Mesodermal cell (in vitro differentiated cells): Measurements from ENCODE around the gene PLCB4.

Experiments
- H3K27ac ChIP-seq: 2 replicates; pipeline ENCODE4 v1.7.0; 2013; ENCODE audit warnings: mild to moderate bottlenecking, low read depth, low read length, moderate library complexity; ENCODE audit not compliant: severe bottlenecking
- H3K36me3 ChIP-seq: 2 replicates; pipeline ENCODE4 v1.7.1; 2013; ENCODE audit warnings: mild to moderate bottlenecking, low read length, moderate library complexity; ENCODE audit not compliant: control insufficient read depth, insufficient read depth
- H3K4me1 ChIP-seq: one replicate; pipeline ENCODE4 v1.7.1; 2013; ENCODE audit warnings: mild to moderate bottlenecking, low read length; ENCODE audit not compliant: insufficient read depth, control insufficient read depth, poor library complexity, severe bottlenecking
- H3K4me3 ChIP-seq: 2 replicates; pipeline ENCODE4 v1.7.0; 2013; ENCODE audit warnings: low read length, control low read depth, mild to moderate bottlenecking; ENCODE audit not compliant: insufficient read depth, poor library complexity, severe bottlenecking; ENCODE audit errors: extremely low read depth
- H3K9me3 ChIP-seq: 2 replicates; pipeline ENCODE4 v1.7.1; 2013; ENCODE audit warnings: mild to moderate bottlenecking, low read length, moderate library complexity; ENCODE audit not compliant: control insufficient read depth
- WGBS, 2 experiments: methylation state at CpG; one replicate each; pipeline ENCODE4 v1.1.5; 2013; ENCODE audit warnings: missing lambda C conversion rate in 2 of 2; ENCODE audit not compliant: insufficient coverage in 2 of 2; 5-methylcytosine and 5-hydroxymethylcytosine counted together

The PLCB4 gene

DNA sequence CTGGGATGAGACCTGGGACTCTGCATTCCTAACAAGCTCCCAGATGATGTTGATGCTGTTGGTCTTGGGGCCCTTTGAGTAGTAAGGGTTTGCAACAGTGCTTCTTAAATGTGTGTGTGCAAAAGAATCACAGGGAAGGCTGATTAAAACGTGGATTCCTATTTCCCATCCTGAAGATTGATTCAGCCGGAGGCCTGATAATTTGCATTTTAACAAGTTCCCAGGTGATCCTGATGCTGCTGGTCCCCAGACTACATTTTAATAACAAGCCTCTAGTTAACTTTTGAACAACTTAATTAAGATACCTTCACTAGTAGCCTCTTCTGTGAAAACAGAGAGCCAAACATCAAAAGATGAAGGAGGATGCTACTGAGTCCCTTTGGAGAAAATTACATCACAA is 289.1 kb downstream of the PLCB4 start:
- whole genome bisulfite sequencing, 2 experiments, result 78 to 80% methylated on average over 1 to 2 of the region's 2 CpGs
- no peaks in the 10 kb centered on the region for H3K9me3 ChIP-seq
- no peak overlapping the region for H3K27ac ChIP-seq
- H3K4me3 ChIP-seq, result no peak overlapping the region
- no peaks in the 10 kb centered on the region for H3K4me1 ChIP-seq
- no peaks in the 10 kb centered on the region for H3K36me3 ChIP-seq

DNA sequence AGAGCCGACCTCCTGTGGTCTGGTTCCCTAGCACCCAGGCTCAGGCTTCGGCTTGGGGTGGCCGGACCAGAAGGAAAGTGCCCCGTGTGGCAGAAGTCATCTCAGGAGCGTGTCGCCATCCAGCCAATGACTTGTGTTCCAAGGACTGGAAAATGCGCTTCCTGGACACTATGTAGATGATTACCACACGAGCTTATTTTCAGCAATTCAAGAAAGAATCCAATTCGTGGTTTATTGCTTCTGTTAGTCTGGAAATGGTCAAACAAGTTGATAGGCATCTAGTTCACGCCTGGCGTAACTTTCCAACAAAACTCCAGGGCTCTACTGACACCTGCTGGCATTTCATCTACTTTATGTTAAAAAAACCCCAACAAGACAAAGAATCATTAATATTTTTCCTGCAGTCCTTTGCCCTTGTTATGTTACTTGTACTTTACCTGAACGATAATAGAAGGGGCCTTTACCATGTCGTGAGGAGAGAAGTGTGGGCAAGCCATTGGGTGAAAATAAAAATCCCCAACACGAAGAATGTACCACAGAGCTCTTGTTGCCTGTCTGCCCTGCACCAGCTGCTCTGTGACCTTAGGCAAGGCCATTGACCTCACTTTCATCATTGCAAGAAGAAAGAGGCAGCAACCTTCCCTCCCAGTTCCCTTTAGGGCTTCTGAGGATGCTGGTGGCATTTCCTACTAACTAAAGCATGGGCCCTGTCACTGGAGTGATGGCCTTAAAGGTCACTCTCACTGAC is 290.8 kb downstream of the PLCB4 start:
- no peak overlapping the region for H3K4me3 ChIP-seq
- H3K27ac ChIP-seq, result peak overlapping the region; percentile 5
- H3K9me3 ChIP-seq, result no peaks in the 10 kb centered on the region
- 69 to 90% methylated on average over 10 to 14 of the region's 14 CpGs for WGBS, 2 experiments
- H3K36me3 ChIP-seq, result peaks cover 3% of the 10 kb centered on the region
- no peaks in the 10 kb centered on the region for H3K4me1 ChIP-seq

DNA sequence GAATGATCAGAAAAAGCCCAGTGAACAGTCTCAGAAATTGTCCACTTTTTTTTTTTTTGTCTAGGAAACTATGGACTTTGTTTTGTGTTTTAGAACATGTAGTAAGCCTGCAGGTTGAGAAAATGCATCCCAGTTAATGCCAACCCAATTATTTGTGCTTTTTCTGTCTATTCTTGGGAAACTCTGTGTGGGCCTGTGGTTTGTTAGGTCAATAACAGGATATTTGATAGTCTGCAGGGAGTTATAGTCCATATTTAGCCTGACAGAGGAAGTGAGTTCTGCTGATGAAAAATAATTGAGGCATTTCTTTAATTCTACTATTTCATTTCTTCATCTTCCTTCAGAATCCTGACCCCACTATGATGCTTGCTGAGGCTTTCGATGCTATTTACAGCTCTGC is 291.5 kb downstream of the PLCB4 start:
- Histone ChIP-seq H3K9me3 (no peaks in the 10 kb centered on the region), H3K27ac (no peak overlapping the region), H3K4me3 (no peak overlapping the region), H3K36me3 (peaks cover 5% of the 10 kb centered on the region), H3K4me1 (no peaks in the 10 kb centered on the region)
- 80 to 86% methylated on average over 1 of the region's 1 CpG for WGBS, 2 experiments

DNA sequence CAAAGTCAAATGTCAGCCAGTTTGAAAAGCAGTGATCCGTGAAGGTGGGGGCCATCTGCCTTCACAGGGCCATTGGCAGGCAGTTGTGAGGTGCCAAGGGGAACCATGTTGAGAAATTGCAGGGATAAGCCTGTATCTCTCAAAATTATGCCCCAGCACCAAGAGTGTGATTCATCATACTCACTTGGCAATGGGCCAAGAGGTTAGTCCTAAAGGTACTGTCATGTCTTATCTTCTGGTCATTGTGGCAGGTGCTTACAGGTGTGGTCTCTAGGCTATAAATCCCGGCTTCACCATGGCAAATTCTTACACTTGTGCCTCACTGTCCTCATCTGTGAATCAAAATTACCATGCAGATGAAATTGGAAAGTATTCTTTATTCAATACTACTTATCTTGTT is 294.8 kb downstream of the PLCB4 start:
- Histone ChIP-seq H3K4me3 (no peak overlapping the region), H3K9me3 (no peaks in the 10 kb centered on the region), H3K27ac (no peak overlapping the region), H3K4me1 (no peaks in the 10 kb centered on the region), H3K36me3 (peaks cover 16% of the 10 kb centered on the region)
- WGBS, 2 experiments, result 100% methylated on average over 1 of the region's 2 CpGs; no CpG with 5 or more reads in 1 of the 2 experiments

DNA sequence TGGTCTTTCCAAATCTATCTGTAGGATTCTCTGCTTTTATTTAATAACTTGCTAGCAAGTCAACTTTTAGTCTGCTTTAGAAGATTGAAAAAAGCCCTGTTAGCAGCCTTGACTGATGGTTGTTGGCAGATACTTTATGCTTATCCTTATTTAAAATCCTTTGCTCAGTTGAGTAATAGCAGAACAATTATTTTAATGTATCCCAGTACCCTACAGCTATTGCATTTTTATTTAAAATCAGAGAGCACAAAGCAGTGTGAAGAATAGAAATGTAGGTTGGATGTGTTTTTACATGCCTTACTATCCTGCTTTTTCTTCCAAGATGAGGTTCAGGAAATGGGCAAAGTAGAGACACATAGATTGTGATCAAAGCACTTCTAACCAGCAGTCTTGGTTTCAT is 298.4 kb downstream of the PLCB4 start:
- Histone ChIP-seq H3K4me3 (no peak overlapping the region), H3K27ac (no peak overlapping the region), H3K9me3 (no peaks in the 10 kb centered on the region), H3K4me1 (no peaks in the 10 kb centered on the region), H3K36me3 (peaks cover 20% of the 10 kb centered on the region)

DNA sequence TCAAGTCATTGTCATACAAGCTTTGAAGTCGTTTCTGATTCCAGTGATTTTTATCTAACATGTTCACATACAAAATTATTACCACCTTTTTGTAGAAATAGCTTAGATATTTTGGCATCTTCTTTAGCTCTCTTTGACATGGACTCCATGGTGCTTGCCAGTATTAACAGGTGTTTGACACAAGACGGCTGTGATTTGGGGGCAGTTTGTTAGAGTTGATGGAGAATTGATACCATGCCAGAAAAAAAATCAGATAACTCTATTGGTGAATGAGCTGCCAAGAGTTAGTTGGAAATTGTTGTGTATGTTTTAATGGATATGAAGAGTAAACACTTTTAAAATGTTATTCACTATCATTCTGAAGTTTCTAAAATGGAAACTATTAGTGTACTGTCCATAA is 298.9 kb downstream of the PLCB4 start:
- 90 to 100% methylated on average over 1 of the region's 2 CpGs for WGBS, 2 experiments
- Histone ChIP-seq H3K36me3 (peaks cover 20% of the 10 kb centered on the region), H3K4me1 (no peaks in the 10 kb centered on the region), H3K27ac (no peak overlapping the region), H3K4me3 (no peak overlapping the region), H3K9me3 (no peaks in the 10 kb centered on the region)

DNA sequence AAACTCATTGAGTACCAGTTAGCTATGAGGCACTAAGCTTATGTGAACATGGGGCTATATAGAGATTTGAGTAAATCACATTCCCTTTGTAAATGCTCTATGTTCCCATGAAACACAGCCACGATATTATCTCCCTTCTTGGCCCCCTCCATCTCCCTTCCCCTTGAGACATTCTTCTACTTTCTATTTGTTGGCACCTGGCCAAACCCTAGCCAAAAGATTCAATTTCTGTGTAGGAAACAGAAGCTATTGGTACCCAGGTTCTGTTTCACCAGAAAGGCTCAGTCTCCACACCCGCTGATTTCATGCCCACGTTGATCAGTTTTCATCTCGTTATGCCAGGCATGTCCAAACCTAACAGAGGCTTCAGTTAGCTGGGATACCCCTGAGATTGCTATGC is 300.0 kb downstream of the PLCB4 start:
- Histone ChIP-seq H3K27ac (no peak overlapping the region), H3K9me3 (no peaks in the 10 kb centered on the region), H3K4me3 (no peak overlapping the region), H3K36me3 (peaks cover 17% of the 10 kb centered on the region), H3K4me1 (peaks cover 4% of the 10 kb centered on the region)
- WGBS, 2 experiments, result 88 to 98% methylated on average over 3 to 4 of the region's 4 CpGs

DNA sequence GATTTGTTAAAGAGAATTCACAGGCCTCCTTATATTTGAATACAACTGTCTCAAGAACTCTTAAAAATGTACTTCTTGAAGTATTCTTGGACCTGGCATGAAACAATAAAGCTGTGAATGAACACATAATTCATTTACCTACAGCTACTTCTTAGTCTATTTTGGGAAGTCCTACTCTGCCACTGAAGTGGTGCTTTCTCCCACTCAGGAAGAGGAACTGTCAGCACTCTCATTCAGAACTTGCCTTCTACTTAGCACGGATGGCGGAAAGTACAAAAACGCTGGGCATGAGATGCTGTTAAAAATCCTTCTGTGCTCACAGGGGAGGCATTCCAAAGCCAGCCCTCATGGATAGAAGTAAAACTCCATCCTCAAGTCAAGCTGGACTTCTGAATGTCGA is 300.7 kb downstream of the PLCB4 start:
- no peaks in the 10 kb centered on the region for H3K9me3 ChIP-seq
- no peak overlapping the region for H3K27ac ChIP-seq
- peaks cover 17% of the 10 kb centered on the region for H3K36me3 ChIP-seq
- no peak overlapping the region for H3K4me3 ChIP-seq
- WGBS, 2 experiments, result 90 to 93% methylated on average over 3 of the region's 4 CpGs
- peaks cover 10% of the 10 kb centered on the region for H3K4me1 ChIP-seq

DNA sequence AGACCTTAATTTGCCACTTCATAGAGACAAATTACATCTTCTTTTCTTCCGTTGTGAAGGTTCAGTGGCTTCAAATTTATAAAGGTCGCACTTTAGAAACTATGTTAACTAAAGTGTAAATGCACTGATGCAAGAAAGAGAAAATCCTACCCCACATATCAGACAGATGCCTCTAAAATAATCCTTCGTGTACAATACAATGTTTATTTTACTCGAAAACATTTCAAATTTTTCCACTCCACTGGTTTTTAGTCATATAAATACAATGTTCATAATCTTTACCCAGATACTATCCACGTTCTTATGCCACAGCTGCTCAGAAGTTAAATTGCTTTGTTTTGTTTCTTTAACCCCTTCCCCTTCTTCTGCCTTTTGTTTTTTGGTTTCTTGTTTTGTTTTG is 305.2 kb downstream of the PLCB4 start:
- WGBS, 2 experiments, result 86 to 89% methylated on average over 3 of the region's 5 CpGs
- H3K9me3 ChIP-seq, result no peaks in the 10 kb centered on the region
- peaks cover 6% of the 10 kb centered on the region for H3K36me3 ChIP-seq
- peak overlapping the region; percentile 71 for H3K27ac ChIP-seq
- no peak overlapping the region for H3K4me3 ChIP-seq
- H3K4me1 ChIP-seq, result peaks cover 22% of the 10 kb centered on the region

DNA sequence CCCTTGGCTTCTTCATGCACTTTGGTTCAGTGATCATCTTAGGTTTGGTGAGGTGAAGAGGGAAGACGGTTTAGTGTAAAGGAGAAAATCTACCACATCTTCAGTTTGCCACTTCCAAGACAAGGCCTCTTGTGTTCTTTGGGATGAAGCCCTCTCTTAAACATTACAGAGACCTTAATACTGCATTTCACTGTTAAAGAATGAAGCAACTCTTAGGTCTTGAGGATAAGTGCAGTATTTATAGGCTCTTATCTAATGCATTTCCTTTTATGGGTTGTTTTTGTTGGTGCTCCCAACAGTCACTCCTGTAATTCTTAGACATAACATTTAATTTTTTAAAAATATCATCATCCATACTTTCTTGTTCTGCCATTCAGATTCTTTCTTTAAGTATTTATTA is 305.6 kb downstream of the PLCB4 start:
- Histone ChIP-seq H3K4me3 (no peak overlapping the region), H3K36me3 (peaks cover 6% of the 10 kb centered on the region), H3K9me3 (no peaks in the 10 kb centered on the region), H3K27ac (peak overlapping the region; percentile 71), H3K4me1 (peaks cover 22% of the 10 kb centered on the region)
- WGBS, 2 experiments, result 80% methylated on average over 1 of the region's 1 CpG; no CpG with 5 or more reads in 1 of the 2 experiments

DNA sequence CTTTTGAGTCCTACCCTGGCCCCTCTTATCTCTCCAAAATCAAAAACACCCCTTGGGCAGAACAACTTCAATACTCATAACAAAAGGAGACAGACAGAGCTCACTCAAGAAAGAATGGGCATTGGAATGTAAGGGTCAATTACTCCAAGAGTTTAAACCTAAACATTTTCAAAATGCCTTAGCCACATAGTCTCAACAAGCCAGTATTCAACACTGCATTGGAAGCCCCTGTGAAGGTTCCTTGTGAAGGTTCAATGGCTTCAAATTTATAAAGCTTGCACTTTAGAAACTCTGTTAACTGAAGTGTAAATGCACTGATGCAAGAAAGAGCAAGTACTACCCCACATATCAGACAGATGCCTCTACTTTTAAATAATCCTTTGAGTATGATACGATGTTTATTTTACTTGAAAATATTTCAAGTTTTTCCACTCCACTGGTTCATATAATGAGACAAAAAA is 306.4 kb downstream of the PLCB4 start:
- Histone ChIP-seq H3K4me1 (peaks cover 22% of the 10 kb centered on the region), H3K36me3 (peaks cover 3% of the 10 kb centered on the region), H3K27ac (peak overlapping the region; percentile 71), H3K4me3 (no peak overlapping the region), H3K9me3 (no peaks in the 10 kb centered on the region)
- no CpG with 5 or more reads among the region's 1 CpG for WGBS, 2 experiments
